ENCODE measurements around the gene TRAPPC6A. TPM values are rescaled to one million over a fixed set of nuclear protein-coding genes. Genes with fewer than 3 reads are reported as not detected.

The TRAPPC6A gene
- total and polyA plus RNA-seq, 4 donors, result 14.0 to 38.4 (median 26.2) TPM

DNA sequence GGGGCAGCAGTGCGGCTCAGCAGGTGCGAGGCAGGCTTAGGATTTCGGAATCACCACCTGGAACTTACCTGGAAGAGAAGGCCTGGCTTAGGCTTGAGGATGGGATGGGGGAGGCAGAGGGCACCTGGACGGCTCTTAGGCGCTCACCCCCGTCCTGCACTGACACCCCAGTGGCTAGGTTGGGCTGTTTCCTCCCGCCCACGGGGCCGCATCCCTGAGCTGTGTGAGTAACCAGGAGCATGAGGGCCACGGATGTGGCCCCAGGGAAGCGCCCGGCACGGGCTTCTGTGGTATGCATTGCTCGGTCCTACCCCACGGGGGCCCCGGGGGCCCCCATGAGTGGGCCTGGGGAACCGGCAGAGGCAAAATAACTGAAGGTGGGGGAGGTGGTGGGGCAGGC is 14.9 kb downstream of the TRAPPC6A start:
- H3K36me3 ChIP-seq (ENCODE audit: control insufficient read depth in 4 of 4, insufficient read depth in 4 of 4, low read length in 4 of 4), result no peaks in the 10 kb centered on the region
- no peak overlapping the region for H3K27ac ChIP-seq (ENCODE audit: low read depth in 1 of 2, low read length in 1 of 2)
- DNase-seq (no peak), ATAC-seq (ENCODE audit: insufficient read depth, low FRiP score) (no peak)
- H3K4me3 ChIP-seq, result no peak overlapping the region
- no peaks in the 10 kb centered on the region for H3K27me3 ChIP-seq (ENCODE audit: control insufficient read depth in 3 of 3, insufficient read depth in 3 of 3, low read length in 2 of 3)
- WGBS, 2 donors, result 88 to 90% methylated on average over 17 of the region's 17 CpGs
- H3K4me1 ChIP-seq (ENCODE audit: control insufficient read depth in 5 of 5, insufficient read depth in 5 of 5, low read length in 5 of 5), result peaks cover 0 to 9% (median 0%) of the 10 kb centered on the region in 5 donors
- H3K9ac ChIP-seq (ENCODE audit: insufficient read depth in 1 of 2, low read length in 2 of 2), result no peak overlapping the region
- H3K9me3 ChIP-seq (ENCODE audit: control insufficient read depth in 4 of 4, insufficient read depth in 3 of 4, low read length in 3 of 4), result no peaks in the 10 kb centered on the region
- TF ChIP-seq, protein P1, sequence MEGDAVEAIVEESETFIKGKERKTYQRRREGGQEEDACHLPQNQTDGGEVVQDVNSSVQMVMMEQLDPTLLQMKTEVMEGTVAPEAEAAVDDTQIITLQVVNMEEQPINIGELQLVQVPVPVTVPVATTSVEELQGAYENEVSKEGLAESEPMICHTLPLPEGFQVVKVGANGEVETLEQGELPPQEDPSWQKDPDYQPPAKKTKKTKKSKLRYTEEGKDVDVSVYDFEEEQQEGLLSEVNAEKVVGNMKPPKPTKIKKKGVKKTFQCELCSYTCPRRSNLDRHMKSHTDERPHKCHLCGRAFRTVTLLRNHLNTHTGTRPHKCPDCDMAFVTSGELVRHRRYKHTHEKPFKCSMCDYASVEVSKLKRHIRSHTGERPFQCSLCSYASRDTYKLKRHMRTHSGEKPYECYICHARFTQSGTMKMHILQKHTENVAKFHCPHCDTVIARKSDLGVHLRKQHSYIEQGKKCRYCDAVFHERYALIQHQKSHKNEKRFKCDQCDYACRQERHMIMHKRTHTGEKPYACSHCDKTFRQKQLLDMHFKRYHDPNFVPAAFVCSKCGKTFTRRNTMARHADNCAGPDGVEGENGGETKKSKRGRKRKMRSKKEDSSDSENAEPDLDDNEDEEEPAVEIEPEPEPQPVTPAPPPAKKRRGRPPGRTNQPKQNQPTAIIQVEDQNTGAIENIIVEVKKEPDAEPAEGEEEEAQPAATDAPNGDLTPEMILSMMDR (IDR thresholded peaks at IDR 0.05; ENCODE audit: control extremely low read depth, extremely low read depth), result no peak

- no peaks in the 10 kb centered on the region for H3K27me3 ChIP-seq (ENCODE audit: control insufficient read depth in 3 of 3, insufficient read depth in 3 of 3, low read length in 2 of 3)
These were observed 15.4 kb downstream of the TRAPPC6A start for GRCh38 chr19:45162608-45163143.

DNA sequence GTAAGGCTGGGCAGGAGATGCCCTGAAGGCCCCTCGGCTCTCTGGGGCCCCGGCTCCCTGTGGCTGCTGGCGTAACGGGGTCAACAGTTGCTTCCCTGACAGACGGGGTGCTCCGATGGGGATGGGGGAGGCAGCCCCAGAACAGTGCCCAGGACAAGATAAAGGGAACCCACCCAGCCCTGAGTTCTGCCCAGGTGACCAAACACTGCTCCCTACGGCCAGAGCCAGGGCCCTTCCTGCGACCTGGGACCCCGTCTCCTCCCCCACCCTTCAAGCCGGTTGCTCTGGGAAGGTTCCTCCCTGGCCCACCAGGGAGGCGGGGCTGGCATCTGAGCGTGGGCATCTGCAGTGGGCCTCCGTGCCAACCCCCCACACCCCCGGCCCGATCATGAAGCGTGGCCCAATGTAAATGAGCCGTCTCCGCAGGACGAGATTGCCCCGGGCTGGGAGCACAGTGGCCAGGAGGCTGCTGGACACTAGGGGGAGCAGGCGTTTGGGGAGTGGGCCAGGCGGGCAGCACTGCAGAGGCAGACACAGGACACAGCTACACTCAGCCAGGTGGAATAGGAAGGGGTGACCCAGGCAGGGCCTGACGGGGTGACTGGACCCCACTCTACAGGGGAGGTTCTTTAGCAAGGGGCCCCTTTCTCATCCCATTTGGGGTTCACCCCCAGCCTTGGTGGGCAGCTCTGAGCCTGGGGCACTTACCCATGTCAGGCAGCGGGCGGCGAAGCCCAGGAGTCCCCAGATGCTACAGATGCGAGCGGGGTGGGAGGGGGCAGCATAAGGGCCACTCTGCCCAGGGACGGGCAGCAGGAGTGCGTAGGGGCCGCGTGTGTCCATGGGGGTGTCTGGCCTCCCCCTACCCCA is 16.1 kb downstream of the TRAPPC6A start:
- H3K27me3 ChIP-seq (ENCODE audit: control insufficient read depth in 3 of 3, insufficient read depth in 3 of 3, low read length in 2 of 3), result peaks cover 0 to 1% (median 0%) of the 10 kb centered on the region in 3 donors
- H3K4me3 ChIP-seq, result no peak overlapping the region
- H3K4me1 ChIP-seq (ENCODE audit: control insufficient read depth in 5 of 5, insufficient read depth in 5 of 5, low read length in 5 of 5), result peaks cover 0 to 9% (median 0%) of the 10 kb centered on the region in 5 donors
- no peak overlapping the region for H3K9ac ChIP-seq (ENCODE audit: insufficient read depth in 1 of 2, low read length in 2 of 2)
- H3K9me3 ChIP-seq (ENCODE audit: control insufficient read depth in 4 of 4, insufficient read depth in 3 of 4, low read length in 3 of 4), result no peaks in the 10 kb centered on the region
- DNase-seq, result peak; percentile 42 to 55 (median 46)
- TF ChIP-seq, protein P1 (IDR thresholded peaks at IDR 0.05; ENCODE audit: control extremely low read depth, extremely low read depth), result no peak
- H3K36me3 ChIP-seq (ENCODE audit: control insufficient read depth in 4 of 4, insufficient read depth in 4 of 4, low read length in 4 of 4), result no peaks in the 10 kb centered on the region
- no peak overlapping the region for H3K27ac ChIP-seq (ENCODE audit: low read depth in 1 of 2, low read length in 1 of 2)
- no peak for ATAC-seq (ENCODE audit: insufficient read depth, low FRiP score)
- WGBS, 2 donors, result 51 to 53% methylated on average over 32 of the region's 32 CpGs

More at GRCh38 chr19:45162608-45163143, 15.4 kb downstream of the TRAPPC6A start:
- WGBS, 2 donors, result 80 to 82% methylated on average over 17 to 18 of the region's 18 CpGs
- H3K9me3 ChIP-seq (ENCODE audit: control insufficient read depth in 4 of 4, insufficient read depth in 3 of 4, low read length in 3 of 4), result no peaks in the 10 kb centered on the region
- H3K27ac ChIP-seq (ENCODE audit: low read depth in 1 of 2, low read length in 1 of 2), result no peak overlapping the region
- no peak overlapping the region for H3K9ac ChIP-seq (ENCODE audit: insufficient read depth in 1 of 2, low read length in 2 of 2)
- ATAC-seq (ENCODE audit: insufficient read depth, low FRiP score) (no peak), DNase-seq (no peak)
- TF ChIP-seq, protein P1 (IDR thresholded peaks at IDR 0.05; ENCODE audit: control extremely low read depth, extremely low read depth), result no peak
- no peak overlapping the region for H3K4me3 ChIP-seq
- no peaks in the 10 kb centered on the region for H3K36me3 ChIP-seq (ENCODE audit: control insufficient read depth in 4 of 4, insufficient read depth in 4 of 4, low read length in 4 of 4)
- peaks cover 0 to 9% (median 0%) of the 10 kb centered on the region in 5 donors for H3K4me1 ChIP-seq (ENCODE audit: control insufficient read depth in 5 of 5, insufficient read depth in 5 of 5, low read length in 5 of 5)
